Uterus (tissue), 2 donors: ENCODE measurements around the gene ZFP69B.

Experiments
- CTCF ChIP-seq, 4 experiments: fragments of 200-600 bp in 2 of 4; fragments of 450-650 bp in 2 of 4; sonication (generic) in 2 of 4; IDR thresholded peaks; one replicate each; pipeline ENCODE4 v1.5.1; 2016 to 2019; ENCODE audit warnings: antibody characterized with exemption in 4 of 4, mild to moderate bottlenecking in 2 of 4, moderate library complexity in 1 of 4
- POLR2A ChIP-seq, 2 donors: fragments of 450-650 bp; IDR thresholded peaks; one replicate each; pipeline ENCODE4 v1.6.1; 2016; ENCODE audit warnings: antibody characterized with exemption in 2 of 2, mild to moderate bottlenecking in 1 of 2, moderate library complexity in 1 of 2

DNA sequence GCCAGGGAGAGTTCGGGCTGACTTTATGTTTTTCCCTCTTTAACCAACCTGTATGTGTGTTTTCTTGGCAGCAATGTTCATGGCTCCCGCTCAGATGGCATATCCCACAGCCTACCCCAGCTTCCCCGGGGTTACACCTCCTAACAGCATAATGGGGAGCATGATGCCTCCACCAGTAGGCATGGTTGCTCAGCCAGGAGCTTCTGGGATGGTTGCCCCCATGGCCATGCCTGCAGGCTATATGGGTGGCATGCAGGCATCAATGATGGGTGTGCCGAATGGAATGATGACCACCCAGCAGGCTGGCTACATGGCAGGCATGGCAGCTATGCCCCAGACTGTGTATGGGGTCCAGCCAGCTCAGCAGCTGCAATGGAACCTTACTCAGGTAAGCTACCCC is 33.6 kb upstream of the ZFP69B start:
- no peak for TF ChIP-seq CTCF (IDR thresholded peaks at IDR 0.05)
- no peak for TF ChIP-seq POLR2A (IDR thresholded peaks at IDR 0.05)
